GM23338 (cell line): ENCODE measurements around the gene CNGA1.

Experiments
- CREB1 ChIP-seq: fragments of 250-450 bp; sonication (Bioruptor Pico); IDR thresholded peaks from 2 replicates; pipeline ENCODE4 v1.5.0; 2020; ENCODE audit warnings: low read depth, mild to moderate bottlenecking, moderate library complexity
- EZH2 ChIP-seq: fragments of 200-600 bp; sonication (generic); IDR thresholded peaks from one replicate; pipeline ENCODE4 v1.8.0; 2017; ENCODE audit warnings: antibody characterized with exemption, mild to moderate bottlenecking, low read depth; ENCODE audit not compliant: unreplicated experiment
- EZH2phosphoT487 ChIP-seq: fragments of 200-600 bp; sonication (generic); IDR thresholded peaks from one replicate; pipeline ENCODE4 v1.8.1; 2018; ENCODE audit warnings: antibody characterized with exemption; ENCODE audit not compliant: unreplicated experiment
- JUNB ChIP-seq: IDR thresholded peaks from one replicate; pipeline ENCODE4 v1.6.1; 2016; ENCODE audit warnings: antibody characterized with exemption; ENCODE audit not compliant: unreplicated experiment
- NANOG ChIP-seq: IDR thresholded peaks from 2 replicates; pipeline ENCODE4 v1.6.1; 2016; ENCODE audit warnings: antibody characterized with exemption, borderline replicate concordance
- POLR2AphosphoS5 ChIP-seq: IDR thresholded peaks from 2 replicates; pipeline ENCODE4 v1.6.1; 2016; ENCODE audit warnings: antibody characterized with exemption, low read depth
- ZNF114 ChIP-seq: fragments of 250-450 bp; sonication (Bioruptor Pico); IDR thresholded peaks from 2 replicates; pipeline ENCODE4 v1.5.0; 2020; ENCODE audit warnings: mild to moderate bottlenecking, moderate library complexity
- TF ChIP-seq, protein P1 (sequence below), 2 experiments: fragments of 200-600 bp in 1 of 2; sonication (generic) in 1 of 2; conservative IDR thresholded peaks; 2 replicates each; pipeline versions ENCODE4 v1.5.1 to v1.6.1; 2016 to 2017; ENCODE audit warnings: antibody characterized with exemption in 2 of 2, low read depth in 2 of 2, mild to moderate bottlenecking in 2 of 2, moderate library complexity in 1 of 2
- TF ChIP-seq, protein P2 (sequence below): IDR thresholded peaks from 2 replicates; pipeline ENCODE4 v1.6.1; 2016; ENCODE audit warnings: antibody characterized with exemption
- TF ChIP-seq, protein P3 (sequence below): IDR thresholded peaks from one replicate; pipeline ENCODE4 v1.6.1; 2018; ENCODE audit warnings: antibody characterized with exemption; ENCODE audit not compliant: unreplicated experiment

- TF ChIP-seq, protein P1, sequence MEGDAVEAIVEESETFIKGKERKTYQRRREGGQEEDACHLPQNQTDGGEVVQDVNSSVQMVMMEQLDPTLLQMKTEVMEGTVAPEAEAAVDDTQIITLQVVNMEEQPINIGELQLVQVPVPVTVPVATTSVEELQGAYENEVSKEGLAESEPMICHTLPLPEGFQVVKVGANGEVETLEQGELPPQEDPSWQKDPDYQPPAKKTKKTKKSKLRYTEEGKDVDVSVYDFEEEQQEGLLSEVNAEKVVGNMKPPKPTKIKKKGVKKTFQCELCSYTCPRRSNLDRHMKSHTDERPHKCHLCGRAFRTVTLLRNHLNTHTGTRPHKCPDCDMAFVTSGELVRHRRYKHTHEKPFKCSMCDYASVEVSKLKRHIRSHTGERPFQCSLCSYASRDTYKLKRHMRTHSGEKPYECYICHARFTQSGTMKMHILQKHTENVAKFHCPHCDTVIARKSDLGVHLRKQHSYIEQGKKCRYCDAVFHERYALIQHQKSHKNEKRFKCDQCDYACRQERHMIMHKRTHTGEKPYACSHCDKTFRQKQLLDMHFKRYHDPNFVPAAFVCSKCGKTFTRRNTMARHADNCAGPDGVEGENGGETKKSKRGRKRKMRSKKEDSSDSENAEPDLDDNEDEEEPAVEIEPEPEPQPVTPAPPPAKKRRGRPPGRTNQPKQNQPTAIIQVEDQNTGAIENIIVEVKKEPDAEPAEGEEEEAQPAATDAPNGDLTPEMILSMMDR (conservative IDR thresholded peaks at IDR 0.05; ENCODE audit: low read depth in 2 of 2), result no peak
- TF ChIP-seq EZH2 (no peak), POLR2AphosphoS5 (no peak), ZNF114 (CRISPR knock-in tag) (no peak), JUNB (no peak), NANOG (no peak), CREB1 (CRISPR knock-in tag) (no peak), EZH2phosphoT487 (no peak)
- TF ChIP-seq, protein P2, sequence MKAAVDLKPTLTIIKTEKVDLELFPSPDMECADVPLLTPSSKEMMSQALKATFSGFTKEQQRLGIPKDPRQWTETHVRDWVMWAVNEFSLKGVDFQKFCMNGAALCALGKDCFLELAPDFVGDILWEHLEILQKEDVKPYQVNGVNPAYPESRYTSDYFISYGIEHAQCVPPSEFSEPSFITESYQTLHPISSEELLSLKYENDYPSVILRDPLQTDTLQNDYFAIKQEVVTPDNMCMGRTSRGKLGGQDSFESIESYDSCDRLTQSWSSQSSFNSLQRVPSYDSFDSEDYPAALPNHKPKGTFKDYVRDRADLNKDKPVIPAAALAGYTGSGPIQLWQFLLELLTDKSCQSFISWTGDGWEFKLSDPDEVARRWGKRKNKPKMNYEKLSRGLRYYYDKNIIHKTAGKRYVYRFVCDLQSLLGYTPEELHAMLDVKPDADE, result no peak
- TF ChIP-seq, protein P3, sequence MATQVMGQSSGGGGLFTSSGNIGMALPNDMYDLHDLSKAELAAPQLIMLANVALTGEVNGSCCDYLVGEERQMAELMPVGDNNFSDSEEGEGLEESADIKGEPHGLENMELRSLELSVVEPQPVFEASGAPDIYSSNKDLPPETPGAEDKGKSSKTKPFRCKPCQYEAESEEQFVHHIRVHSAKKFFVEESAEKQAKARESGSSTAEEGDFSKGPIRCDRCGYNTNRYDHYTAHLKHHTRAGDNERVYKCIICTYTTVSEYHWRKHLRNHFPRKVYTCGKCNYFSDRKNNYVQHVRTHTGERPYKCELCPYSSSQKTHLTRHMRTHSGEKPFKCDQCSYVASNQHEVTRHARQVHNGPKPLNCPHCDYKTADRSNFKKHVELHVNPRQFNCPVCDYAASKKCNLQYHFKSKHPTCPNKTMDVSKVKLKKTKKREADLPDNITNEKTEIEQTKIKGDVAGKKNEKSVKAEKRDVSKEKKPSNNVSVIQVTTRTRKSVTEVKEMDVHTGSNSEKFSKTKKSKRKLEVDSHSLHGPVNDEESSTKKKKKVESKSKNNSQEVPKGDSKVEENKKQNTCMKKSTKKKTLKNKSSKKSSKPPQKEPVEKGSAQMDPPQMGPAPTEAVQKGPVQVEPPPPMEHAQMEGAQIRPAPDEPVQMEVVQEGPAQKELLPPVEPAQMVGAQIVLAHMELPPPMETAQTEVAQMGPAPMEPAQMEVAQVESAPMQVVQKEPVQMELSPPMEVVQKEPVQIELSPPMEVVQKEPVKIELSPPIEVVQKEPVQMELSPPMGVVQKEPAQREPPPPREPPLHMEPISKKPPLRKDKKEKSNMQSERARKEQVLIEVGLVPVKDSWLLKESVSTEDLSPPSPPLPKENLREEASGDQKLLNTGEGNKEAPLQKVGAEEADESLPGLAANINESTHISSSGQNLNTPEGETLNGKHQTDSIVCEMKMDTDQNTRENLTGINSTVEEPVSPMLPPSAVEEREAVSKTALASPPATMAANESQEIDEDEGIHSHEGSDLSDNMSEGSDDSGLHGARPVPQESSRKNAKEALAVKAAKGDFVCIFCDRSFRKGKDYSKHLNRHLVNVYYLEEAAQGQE, result no peak
Measured at GRCh38 chr4:48047421-48047844, 31.0 kb upstream of the CNGA1 start.
